Islet precursor cell (in vitro differentiated cells): ENCODE measurements around the gene TLX3.
"Not testable (repeated sequence)": the region's sequence is repeated elsewhere in the genome, so short reads cannot be mapped to it uniquely, and the experiment has no call there.

Experiments
- DNase-seq: peaks from one replicate; pipeline ENCODE4 v3.0.0-alpha.2; 2018

Gene TLX3

DNA sequence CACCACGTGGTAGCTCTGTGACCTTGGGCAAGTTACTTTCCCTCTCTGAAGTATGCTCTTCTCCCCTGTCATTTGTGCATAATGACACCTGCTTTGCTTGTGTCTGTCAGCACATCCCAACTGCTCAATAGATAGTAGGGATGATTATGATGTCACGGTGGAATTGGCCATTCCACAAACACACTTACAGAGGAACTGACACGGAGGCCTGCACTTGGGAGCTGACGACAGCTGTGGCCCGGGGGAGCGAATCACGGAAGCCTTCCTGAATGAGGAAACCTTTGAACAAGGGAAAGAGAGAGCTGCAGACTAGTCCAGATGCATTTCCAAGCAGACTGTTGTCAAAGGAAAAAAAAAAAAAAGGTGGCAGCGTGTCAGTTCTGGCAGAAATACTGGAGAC is 21.0 kb downstream of the TLX3 start:
- no peak for DNase-seq

DNA sequence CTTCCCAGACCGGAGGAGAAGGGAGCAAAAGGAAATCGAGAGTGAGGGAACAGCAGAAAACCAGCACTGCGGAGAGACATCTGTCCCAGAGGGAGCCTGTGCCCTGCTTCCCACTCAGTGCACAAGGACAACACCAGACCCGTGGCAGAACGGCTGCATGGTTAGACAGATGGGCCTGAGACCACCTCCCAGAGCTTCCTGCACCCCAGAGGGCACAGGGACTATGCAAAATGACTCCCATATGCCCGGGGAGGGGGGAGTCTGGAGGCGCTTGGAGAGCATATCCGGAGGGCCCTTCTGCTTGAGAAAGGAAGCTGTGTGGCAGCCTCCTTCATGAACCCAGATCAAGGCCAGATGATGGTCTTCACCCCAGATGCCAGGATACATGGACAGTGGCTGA is 26.6 kb downstream of the TLX3 start:
- DNase-seq, result no peak

DNA sequence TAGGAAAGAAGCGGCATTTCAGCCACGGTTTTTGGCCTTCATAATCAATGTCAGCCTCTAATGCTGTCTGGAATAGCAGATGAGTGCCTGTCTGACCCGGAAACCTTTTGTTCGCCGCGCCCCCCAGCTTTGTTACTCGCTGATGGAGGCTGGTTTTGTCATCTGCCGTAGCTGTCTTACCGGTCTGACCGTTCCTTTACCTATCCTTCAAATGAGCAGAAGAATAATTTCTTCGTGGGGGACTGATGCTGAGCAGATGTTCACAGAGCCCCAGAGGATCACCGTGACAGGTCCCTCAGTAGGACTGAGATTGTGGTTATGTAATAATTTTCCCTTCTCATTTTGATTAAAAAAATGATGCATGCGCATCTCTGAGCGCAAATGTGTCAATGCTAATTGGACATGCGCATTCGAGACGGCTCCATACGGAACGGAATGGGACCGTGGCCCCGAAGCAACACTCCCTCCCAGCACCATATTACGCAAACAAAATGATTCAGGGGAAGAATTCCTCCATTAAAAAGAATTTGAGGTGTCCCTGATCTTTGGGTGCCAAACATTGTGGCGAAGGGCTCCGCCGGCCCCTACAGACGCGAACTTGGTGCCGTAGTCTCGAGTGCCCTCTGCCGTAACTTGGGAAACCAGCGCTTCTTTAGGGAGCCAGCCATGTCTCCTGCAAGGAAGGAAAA is 27.6 kb downstream of the TLX3 start:
- DNase-seq, result peak; percentile 64

DNA sequence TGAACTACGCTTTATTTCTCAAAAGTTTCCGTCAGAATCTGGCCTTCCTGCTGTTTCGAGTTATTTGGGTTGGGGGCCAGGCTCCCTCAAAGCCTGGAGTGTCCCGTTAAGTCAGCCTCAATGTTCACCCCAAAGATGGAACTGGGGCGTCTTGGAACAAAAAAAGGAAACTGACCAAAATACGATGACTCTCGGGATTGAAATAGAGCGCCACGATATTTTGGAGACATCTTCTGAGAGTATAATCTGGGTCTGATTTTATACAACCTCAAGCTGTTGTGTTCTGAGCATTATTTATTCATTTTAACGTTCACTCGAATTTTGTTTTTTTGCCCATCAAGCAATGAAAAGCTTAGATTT is 28.1 kb downstream of the TLX3 start:
- no peak for DNase-seq

DNA sequence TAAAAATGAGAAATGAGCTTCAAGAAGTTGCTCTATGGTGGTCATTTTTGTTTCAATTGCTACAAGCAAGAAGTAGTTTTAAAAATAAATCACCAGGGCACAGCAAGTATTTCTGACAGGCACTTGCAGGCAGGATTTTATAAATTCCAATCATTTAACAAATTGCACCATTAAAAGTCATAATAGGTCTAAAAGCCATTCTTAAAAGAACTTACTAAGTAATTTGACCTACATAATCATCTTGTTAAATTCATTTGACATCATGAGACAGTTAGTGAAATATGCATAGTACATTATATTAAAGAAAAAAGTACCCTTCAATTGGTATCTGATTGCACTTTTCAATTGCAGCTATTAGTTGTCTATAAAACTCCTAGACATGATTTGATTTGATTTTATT is 31.0 kb downstream of the TLX3 start:
- DNase-seq, result no peak

DNA sequence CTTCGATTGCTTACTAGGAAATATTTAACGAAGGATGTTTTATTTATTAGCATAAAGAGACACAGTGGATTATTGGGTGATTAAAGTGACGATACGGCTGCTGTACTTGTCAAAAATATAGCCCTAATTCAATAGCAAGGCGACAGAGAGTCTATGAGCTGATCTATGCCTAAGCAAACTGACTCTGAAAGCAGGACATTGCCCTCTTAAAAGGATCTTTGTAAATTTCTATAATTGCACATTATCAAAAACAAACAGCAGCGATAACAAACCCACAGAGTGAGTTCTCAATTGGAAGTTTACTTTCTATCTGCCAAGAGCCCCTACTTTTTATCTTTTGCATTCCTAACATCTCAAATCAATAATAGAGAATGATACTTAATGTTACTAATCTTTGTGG is 31.4 kb downstream of the TLX3 start:
- no peak for DNase-seq

DNA sequence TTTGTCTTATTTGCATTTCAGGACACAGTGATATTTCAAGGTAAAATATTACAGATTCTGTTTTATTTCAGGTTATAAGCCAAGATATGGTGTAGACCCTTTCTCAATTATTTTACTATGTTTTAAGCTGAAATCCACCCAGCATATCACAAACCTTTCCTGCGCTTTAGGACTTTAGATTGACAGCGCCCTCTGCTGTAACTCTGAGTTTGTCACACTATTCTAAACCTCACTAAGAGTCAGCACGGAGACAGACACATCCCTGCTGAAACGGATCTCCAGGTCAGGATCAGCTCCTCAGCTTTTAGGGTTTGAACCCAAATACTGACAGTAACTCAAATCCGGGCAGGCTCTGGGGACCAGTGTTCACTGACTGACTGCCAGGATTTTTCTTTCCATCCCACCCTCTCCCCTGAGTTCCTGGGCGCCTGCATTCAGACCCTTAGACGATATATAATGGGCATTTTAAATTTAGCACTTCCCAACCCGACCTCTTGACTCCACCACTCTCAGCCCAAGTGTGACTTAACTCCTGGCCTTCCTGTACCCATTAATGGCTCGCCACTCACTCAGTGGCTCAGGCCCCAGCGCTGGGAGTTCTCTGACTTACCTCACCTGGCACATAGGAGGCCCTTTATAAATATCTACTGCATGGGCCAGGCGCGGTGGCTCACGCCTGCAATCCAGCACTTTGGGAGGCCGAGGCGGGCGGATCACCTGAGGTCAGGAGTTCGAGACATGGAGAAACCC is 33.5 kb downstream of the TLX3 start:
- peak; percentile 77 for DNase-seq

DNA sequence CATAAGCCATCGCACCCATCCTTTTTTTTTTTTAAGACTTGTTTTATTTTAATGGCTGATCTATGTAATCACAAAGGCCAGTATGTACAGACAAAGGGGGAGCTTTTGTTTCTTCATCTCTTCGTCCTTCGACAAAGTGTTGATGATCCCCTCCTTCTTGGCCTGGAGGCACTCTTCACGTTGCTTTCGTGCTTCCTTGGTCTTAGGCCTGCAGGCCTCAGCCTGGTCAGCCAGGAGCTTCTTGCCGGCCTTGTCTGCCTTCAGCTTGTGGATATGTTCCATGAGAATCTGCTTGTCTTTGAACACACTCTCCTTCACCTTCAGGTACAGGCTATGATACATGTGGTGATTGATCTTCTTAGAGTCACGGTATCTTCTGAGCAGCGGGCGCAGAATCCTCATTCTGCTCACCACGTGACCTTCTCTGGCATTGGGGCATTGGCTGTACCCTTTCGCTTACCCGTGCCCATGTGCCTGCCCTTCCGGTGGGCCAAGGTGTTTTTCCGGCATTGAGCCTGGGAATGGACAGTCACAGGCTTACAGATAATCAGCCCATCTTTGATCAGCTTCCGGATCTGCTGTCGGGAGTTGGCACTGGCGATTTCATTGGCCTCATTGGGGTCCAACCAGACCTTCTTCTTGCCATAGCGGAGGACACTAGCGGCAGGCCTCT is 36.0 kb downstream of the TLX3 start:
- no peak for DNase-seq

DNA sequence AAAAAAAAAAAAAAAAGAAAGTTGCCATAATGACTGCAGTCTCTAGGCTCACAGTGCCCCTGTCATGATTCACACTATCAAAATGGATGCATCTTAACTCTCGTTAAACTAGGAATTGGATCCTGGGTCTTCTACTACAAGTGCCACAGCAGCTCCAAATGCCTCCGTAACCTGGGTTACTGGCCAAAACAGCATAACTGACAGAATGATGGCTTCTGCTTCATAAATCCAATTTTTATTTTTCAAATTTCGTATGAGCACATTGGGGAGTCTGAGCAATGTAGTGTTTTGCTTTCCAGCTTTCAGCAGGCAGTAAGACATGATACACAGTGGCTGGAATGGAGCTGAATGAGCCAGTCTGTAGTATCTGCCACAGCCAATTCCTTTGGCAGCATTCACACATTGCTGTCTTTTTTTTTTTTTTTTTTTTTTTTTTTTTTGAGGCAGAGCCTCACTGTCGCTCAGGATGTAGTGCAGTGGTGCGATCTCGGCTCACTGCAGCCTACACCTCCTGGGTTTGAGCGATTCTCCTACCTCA is 42.6 kb downstream of the TLX3 start:
- DNase-seq, result no peak

DNA sequence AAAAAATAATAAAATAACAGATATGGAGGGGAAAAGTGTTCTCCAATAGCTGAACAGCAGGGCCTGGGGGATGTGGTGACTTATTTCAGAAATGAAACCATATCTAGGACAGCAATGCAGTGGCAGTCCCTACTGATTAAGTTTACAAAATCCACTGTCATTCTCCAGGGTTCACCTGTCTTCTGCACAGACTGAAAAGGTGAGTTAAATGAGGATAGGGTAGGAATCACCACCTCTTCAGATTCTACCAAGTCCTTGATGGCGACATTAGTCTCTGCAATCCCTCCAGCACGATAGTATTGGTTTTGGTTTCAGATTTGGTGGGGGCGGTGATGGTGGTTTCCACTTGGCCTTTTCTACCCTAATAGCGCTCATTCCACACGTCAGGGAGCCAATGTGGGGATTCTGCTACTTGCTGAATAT is 46.3 kb downstream of the TLX3 start:
- no peak for DNase-seq

DNA sequence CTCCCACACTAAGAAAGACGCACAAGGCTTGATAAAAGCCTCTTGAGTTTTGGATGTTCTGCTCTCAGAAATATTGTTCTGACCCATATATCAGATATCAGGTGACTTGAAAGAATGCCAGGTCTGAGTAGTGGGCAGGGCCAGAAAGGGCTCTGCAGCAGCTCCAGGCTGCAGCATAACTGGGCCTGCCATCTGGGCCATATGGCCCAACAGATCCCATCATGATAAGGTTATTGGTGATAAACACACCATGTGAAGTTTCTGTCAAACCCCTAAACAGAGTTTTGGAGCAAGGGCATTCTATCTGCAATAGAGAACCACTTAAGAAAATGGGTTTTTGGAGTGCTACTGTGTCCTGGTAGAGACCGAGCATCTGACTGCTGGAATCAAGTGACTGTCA is 48.8 kb downstream of the TLX3 start:
- DNase-seq, result no peak

DNA sequence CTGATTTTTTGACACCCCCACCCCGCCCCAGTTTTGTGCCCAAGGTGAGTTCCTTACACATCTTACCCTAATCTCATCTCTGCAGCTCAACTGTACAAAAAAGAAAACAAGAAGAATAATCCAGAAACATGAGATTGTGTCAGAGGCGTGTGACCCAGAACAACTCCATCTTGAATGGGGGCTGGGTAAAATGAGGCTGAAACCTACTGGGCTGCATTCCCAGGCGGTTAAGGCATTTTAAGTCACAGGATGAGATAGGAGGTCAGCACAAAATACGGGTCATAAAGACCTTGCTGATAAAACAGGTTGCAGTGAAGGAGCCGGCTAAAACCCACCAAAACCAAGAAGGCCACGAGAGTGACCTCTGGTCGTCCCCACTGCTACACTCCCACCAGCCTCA is 52.1 kb downstream of the TLX3 start:
- not testable (repeated sequence) for DNase-seq
